Effector memory CD8-positive, alpha-beta T cell (primary cell): Measurements from ENCODE around the gene RBM39.
"Not testable (repeated sequence)": the region's sequence is repeated elsewhere in the genome, so short reads cannot be mapped to it uniquely, and the experiment has no call there.

ENCODE experiments used
- ATAC-seq: fragments of 150-1000 bp; cut with Tn5 transposase; replicated peaks from 2 replicates; pipeline ENCODE4 v1.10.0; 2021; ENCODE audit warnings: mild to moderate bottlenecking, moderate library complexity
- DNase-seq, 3 experiments: peaks; one replicate each; pipeline ENCODE4 v3.0.0; 2021
- H3K27ac Mint-ChIP-seq, 2 donors: one replicate each; pipeline ENCODE4 v1.8.0; 2022; ENCODE audit warnings: mild to moderate bottlenecking in 2 of 2, mixed read lengths in 2 of 2, moderate library complexity in 2 of 2
- H3K27me3 Mint-ChIP-seq, 2 donors: one replicate each; pipeline ENCODE4 v1.8.0; 2022; ENCODE audit warnings: mixed read lengths in 2 of 2
- H3K36me3 Mint-ChIP-seq: one replicate; pipeline ENCODE4 v1.8.0; 2022; ENCODE audit warnings: mild to moderate bottlenecking, moderate library complexity, mixed read lengths; ENCODE audit not compliant: insufficient read depth
- H3K4me1 Mint-ChIP-seq, 2 donors: one replicate each; pipeline ENCODE4 v1.8.0; 2022; ENCODE audit warnings: low read depth in 2 of 2, mixed read lengths in 2 of 2
- H3K4me3 Mint-ChIP-seq, 2 donors: one replicate each; pipeline ENCODE4 v1.8.0; 2022; ENCODE audit warnings: mild to moderate bottlenecking in 2 of 2, mixed read lengths in 2 of 2, moderate library complexity in 2 of 2
- H3K9me3 Mint-ChIP-seq, 2 donors: one replicate each; pipeline ENCODE4 v1.8.0; 2022; ENCODE audit warnings: mixed read lengths in 2 of 2

The RBM39 gene

DNA sequence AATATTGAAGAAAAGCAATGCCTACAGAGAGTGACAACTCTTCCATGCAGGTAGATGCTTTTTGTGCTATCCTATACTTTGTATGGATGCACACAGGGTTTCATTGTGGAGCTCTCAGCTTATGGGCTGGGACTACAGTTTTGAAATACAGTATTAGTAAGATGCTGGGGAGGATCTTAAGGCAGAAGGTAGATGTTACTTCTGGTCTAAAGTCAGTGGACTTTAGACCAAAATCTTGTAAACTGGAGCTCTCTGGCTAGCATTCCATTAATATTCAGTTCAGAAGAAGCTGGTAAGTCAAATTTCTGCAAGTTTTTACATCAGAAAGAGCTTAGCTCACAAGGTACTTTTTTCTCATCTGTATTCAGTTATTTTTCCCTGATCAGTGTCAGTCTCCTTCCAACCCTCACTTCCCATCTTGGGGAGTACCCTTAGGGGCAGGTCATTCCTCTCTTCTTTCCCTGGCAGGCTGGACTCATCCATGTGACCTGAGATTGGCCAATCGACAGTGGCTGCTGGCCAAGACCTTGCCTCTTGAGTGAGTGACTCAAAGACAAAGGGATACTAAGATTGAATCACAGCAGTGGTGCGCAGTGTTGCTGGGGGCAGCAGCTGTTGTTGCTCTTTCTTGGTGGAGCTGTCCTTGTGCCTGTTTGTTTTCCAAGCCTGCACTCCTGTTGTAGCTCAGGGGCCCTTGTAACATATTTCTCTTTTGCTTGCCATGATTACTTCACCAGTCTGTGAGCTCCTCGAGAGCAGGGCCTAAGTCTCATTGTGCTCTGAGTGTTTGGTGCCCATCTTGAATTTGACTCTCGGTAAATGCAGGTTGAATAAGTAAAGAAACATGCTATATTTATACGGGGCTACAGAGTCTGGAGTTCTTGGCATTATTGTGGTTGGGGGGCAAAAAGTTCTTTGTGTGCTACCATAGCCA lies 26.9 kb upstream of the RBM39 start:
- Mint-ChIP-seq H3K4me1 (peaks cover 51 to 54% of the 10 kb centered on the region in 2 donors), H3K36me3 (peaks cover 42% of the 10 kb centered on the region), H3K27ac (peak overlapping the region; percentile 98 to 100), H3K4me3 (peak overlapping the region; percentile 82 to 85), H3K9me3 (no peaks in the 10 kb centered on the region), H3K27me3 (no peaks in the 10 kb centered on the region)
- DNase-seq (peak in 2 of 3 experiments; percentile 5 to 15), ATAC-seq (no peak)

DNA sequence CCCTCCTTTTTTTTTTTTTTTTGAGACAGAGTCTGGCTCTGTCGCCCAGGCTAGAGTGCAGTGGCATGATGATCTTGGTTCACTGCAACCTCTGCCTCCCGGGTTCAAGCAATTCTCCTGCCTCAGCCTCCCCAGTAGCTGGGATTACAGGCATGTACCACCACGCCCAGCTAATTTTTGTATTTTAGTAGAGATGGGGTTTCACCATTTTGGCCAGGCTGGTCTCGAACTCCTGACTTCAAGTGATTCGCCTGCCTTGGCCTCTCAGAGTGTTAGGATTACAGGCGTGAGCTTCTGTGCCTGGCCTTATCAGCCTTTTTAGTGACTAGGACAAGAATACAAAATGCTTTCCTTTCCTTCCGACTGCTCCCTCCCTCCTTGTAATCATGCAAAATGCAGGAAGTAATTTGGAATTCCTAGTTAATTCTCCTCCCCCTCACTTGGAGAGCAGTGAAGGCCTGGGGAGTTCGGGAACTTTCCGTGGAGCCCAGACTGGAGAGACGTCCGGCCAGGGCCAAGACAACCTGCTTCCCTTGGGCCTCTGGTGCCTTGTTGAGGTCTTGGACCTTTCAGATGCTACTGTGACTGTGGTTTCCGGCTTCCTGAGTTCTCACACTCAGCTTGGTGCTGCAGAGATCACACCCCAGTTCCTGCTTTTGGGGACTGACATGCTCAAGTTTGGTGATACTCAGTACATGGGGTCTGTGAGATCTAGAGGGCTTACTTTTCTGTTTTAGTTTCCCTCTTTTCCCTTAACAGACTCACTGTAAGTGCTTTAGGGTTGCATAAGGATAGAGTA lies 25.8 kb upstream of the RBM39 start:
- DNase-seq (peak; percentile 66 to 68 (median 67)), ATAC-seq (peak; percentile 47)
- no peaks in the 10 kb centered on the region for H3K27me3 Mint-ChIP-seq
- peak overlapping the region; percentile 82 to 85 for H3K4me3 Mint-ChIP-seq
- peaks cover 33% of the 10 kb centered on the region for H3K36me3 Mint-ChIP-seq
- no peaks in the 10 kb centered on the region for H3K9me3 Mint-ChIP-seq
- H3K4me1 Mint-ChIP-seq, result peaks cover 39 to 43% of the 10 kb centered on the region in 2 donors
- peak overlapping the region; percentile 98 to 100 for H3K27ac Mint-ChIP-seq

DNA sequence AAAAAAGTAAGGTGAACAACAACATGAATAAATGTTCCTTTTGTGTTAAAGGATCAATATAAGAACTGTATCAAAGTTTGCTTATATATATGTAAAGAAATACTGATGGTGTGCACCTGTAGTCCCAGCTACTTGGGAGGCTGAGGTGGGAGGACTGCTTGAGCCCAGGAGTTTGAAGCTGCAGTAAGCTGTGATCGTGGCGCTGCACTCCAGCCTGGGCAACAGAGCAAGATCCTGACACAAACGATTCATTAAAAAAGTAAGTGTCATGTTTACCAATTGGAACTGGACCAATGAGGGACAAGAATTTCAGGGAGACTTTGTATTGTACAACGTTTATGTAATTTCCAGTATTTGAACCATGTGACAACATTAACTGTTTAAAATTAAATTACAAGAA lies 24.8 kb upstream of the RBM39 start:
- DNase-seq (no peak), ATAC-seq (no peak)
- no peaks in the 10 kb centered on the region for H3K27me3 Mint-ChIP-seq
- H3K9me3 Mint-ChIP-seq, result no peaks in the 10 kb centered on the region
- H3K4me3 Mint-ChIP-seq, result no peak overlapping the region
- H3K36me3 Mint-ChIP-seq, result peaks cover 22% of the 10 kb centered on the region
- peak overlapping the region; percentile 98 to 100 for H3K27ac Mint-ChIP-seq
- peaks cover 35 to 40% of the 10 kb centered on the region in 2 donors for H3K4me1 Mint-ChIP-seq

GRCh38 chr20:35764936-35765335 lies 22.9 kb upstream of the RBM39 start:
- ATAC-seq, result not testable (repeated sequence)

GRCh38 chr20:35762461-35762860 lies 20.4 kb upstream of the RBM39 start:
- peaks cover 9% of the 10 kb centered on the region for H3K36me3 Mint-ChIP-seq
- H3K9me3 Mint-ChIP-seq, result no peaks in the 10 kb centered on the region
- H3K4me1 Mint-ChIP-seq, result peaks cover 8 to 11% of the 10 kb centered on the region in 2 donors
- H3K27ac Mint-ChIP-seq, result peak overlapping the region in 1 of 2 donors; percentile 67
- no peaks in the 10 kb centered on the region for H3K27me3 Mint-ChIP-seq
- no peak overlapping the region for H3K4me3 Mint-ChIP-seq
- ATAC-seq (no peak), DNase-seq (no peak)

More at GRCh38 chr20:35764936-35765335, 22.9 kb upstream of the RBM39 start:
- H3K4me1 Mint-ChIP-seq, result peaks cover 26 to 32% of the 10 kb centered on the region in 2 donors
- not testable (repeated sequence) for H3K4me3 Mint-ChIP-seq, H3K9me3 Mint-ChIP-seq, H3K27me3 Mint-ChIP-seq, DNase-seq
- H3K36me3 Mint-ChIP-seq, result peaks cover 18% of the 10 kb centered on the region
- H3K27ac Mint-ChIP-seq, result peak overlapping the region in 1 of 2 donors; percentile 65

DNA sequence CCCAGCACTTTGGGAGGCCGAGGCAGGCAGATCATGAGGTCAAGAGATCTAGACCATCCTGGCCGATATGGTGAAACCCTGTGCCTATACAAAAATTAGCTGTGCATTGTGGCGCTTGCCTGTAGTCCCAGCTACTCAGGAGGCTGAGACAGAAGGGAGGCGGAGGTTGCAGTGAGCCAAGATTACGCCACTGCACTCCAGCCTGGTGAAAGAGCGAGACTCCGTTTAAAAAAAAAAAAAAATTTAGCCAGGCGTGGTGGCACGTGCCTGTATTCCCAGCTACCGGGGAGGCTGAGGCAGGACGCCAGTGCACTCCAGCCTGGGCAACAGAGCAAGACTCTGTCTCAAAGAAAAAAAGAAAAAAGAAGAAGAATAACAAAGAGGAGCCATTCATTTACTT lies 19.5 kb upstream of the RBM39 start:
- H3K27ac Mint-ChIP-seq, result peak overlapping the region; percentile 20 to 67
- H3K36me3 Mint-ChIP-seq, ATAC-seq, H3K4me1 Mint-ChIP-seq, H3K27me3 Mint-ChIP-seq, DNase-seq, H3K9me3 Mint-ChIP-seq, H3K4me3 Mint-ChIP-seq: not testable (repeated sequence)

GRCh38 chr20:35757098-35757705 lies 15.1 kb upstream of the RBM39 start:
- no peak for DNase-seq
- peak overlapping the region in 1 of 2 donors; percentile 12 for H3K27ac Mint-ChIP-seq

DNA sequence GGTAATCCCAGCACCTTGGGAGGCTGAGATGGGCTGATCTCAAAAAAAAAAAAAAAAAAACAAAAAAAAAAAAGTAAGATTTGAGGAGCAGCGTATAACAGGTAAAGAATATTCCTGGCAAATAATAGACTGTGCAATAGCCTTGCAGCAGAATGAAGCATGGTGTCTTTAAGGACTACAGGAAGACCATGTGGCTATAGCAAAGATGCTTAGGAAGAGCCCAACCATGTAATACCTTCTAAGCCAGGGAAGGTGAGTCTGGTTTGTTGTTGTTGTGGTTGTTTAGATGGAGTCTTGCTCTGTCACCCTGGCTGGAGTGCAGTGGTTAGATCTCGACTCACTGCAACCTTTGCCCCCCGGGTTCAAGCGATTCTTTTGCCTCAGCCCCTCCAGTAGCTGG lies 14.3 kb upstream of the RBM39 start:
- Mint-ChIP-seq H3K36me3 (no peaks in the 10 kb centered on the region), H3K27ac (no peak overlapping the region), H3K4me3 (no peak overlapping the region), H3K4me1 (no peaks in the 10 kb centered on the region), H3K27me3 (no peaks in the 10 kb centered on the region), H3K9me3 (no peaks in the 10 kb centered on the region)
- DNase-seq, result no peak
- no peak for ATAC-seq

More at GRCh38 chr20:35757098-35757705, 15.1 kb upstream of the RBM39 start:
- Mint-ChIP-seq H3K4me3 (no peak overlapping the region), H3K36me3 (no peaks in the 10 kb centered on the region), H3K27me3 (no peaks in the 10 kb centered on the region), H3K4me1 (no peaks in the 10 kb centered on the region), H3K9me3 (no peaks in the 10 kb centered on the region)
- ATAC-seq, result no peak

GRCh38 chr20:35750611-35751010 lies 8.6 kb upstream of the RBM39 start:
- DNase-seq (no peak), ATAC-seq (no peak)
- H3K27ac Mint-ChIP-seq, result no peak overlapping the region
- H3K4me1 Mint-ChIP-seq, result no peaks in the 10 kb centered on the region
- H3K9me3 Mint-ChIP-seq, result no peaks in the 10 kb centered on the region
- no peak overlapping the region for H3K4me3 Mint-ChIP-seq
- H3K36me3 Mint-ChIP-seq, result no peaks in the 10 kb centered on the region
- H3K27me3 Mint-ChIP-seq, result no peaks in the 10 kb centered on the region

DNA sequence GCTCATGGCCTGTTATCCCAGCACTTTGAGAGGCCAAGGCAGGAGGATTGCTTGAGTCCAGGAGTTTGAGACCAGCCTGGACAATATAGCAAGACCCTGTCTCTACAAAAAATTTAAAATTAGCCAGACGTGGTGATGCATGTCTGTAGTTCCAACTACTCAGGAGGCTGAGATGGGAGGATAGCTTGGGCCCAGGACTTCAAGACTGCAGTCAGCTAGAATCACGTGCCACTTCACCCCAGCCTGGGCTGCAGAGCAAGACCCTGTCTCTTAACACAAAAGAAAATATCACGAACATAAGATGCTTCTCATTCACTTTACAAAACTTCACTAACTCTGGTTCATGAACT lies 2.4 kb upstream of the RBM39 start:
- peak overlapping the region; percentile 99 to 100 for H3K27ac Mint-ChIP-seq
- H3K36me3 Mint-ChIP-seq, result peaks cover 37% of the 10 kb centered on the region
- DNase-seq, H3K9me3 Mint-ChIP-seq, H3K27me3 Mint-ChIP-seq, ATAC-seq: not testable (repeated sequence)
- peaks cover 21 to 35% of the 10 kb centered on the region in 2 donors for H3K4me1 Mint-ChIP-seq
- peak overlapping the region; percentile 97 to 98 for H3K4me3 Mint-ChIP-seq

DNA sequence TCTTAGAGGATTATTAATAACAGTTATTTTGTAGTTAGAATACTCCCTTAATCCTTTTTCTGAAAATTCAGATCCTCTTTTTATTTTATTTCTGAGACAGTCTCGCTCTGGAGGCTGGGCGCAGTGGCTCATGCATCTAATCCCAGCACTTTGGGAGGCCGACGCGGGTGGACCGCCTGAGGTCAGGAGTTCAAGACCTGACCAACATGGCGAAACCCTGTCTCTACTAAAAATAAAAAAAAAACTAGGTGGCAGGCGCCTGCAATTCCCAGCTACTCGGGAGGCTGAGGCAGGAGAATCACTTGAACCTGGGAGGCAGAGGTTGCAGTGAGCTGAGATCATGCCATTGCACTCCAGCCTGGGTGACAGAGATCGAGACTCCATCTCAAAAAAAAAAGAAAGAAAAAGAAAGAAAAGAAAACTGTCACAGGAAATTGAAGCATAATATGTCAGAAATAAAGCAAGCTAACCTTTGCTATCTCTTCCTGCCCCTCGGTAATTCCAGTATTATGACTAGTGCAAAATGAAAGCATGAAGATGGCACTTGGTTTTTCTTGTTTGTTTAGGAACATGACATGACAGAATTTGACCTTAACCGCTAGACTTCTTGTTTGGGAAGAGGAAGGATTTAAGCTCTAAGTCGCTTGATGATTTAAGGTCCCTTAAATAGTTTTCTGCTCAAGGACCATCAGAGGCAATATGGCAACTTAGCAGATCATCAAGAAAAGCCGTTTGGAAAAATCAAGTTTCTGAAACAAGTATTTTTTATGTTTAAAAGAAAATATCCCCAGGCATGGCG lies 1.8 kb upstream of the RBM39 start:
- DNase-seq, result no peak
- peak overlapping the region; percentile 99 to 100 for H3K27ac Mint-ChIP-seq

DNA sequence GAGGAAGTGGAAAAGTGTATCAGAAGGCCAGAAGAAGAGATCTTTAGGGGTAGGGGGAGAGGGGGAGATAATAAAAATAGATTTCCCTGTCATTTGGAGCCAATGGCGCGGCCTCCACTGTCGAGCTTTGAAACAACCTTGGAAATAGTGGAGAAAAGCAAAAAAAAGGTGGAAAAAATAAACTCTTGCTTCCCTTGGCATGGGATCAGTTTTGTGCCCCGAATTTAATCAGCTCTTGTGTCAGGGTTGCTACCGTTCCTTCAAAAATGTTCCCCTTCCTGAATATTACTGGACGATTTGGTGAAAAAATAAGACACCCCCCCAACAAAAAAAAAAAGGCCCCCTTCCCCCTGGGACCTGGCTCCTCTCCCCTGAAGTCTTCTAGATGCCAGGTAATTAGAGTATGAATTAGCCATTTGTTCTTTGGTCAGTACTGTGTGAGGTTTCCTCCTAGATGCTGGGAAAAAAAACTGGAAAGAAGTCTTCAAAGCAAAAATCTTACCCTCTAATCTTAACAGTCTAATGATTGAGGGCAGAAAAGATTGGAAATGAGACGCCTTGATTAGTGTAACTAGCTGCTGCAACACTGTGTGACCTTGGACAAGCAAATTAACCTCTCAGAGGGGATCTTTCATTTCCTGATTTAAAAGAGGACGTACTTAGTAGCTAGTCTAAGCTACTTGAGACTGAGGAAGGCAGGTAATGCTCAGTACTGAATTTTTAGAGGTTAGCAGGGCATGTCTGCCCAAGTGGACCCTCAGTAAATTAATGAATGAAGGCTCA lies 872 bp upstream of the RBM39 start:
- DNase-seq (no peak), ATAC-seq (no peak)
- H3K4me1 Mint-ChIP-seq, result peaks cover 30 to 47% of the 10 kb centered on the region in 2 donors
- no peaks in the 10 kb centered on the region for H3K27me3 Mint-ChIP-seq
- peak overlapping the region; percentile 99 to 100 for H3K27ac Mint-ChIP-seq
- no peaks in the 10 kb centered on the region for H3K9me3 Mint-ChIP-seq
- peaks cover 52% of the 10 kb centered on the region for H3K36me3 Mint-ChIP-seq
- peak overlapping the region; percentile 97 to 98 for H3K4me3 Mint-ChIP-seq

More for the DNA sequence above, 1.8 kb upstream of the RBM39 start:
- no peak for ATAC-seq
- Mint-ChIP-seq H3K4me1 (peaks cover 24 to 38% of the 10 kb centered on the region in 2 donors), H3K27me3 (no peaks in the 10 kb centered on the region), H3K4me3 (peak overlapping the region; percentile 97 to 98), H3K9me3 (no peaks in the 10 kb centered on the region), H3K36me3 (peaks cover 43% of the 10 kb centered on the region)
